HG03520 (cell line): Measurements from ENCODE around the gene PALD1.

Experiments used
- ATAC-seq: cut with Tn5 transposase; IDR thresholded peaks from one replicate; pipeline ENCODE4 v1.9.1; 2021; ENCODE audit warnings: mild to moderate bottlenecking, moderate library complexity; ENCODE audit not compliant: unreplicated experiment

PALD1 gene

GRCh38 chr10:70504521-70505358 lies 26.2 kb downstream of the PALD1 start:
- ATAC-seq = no peak

GRCh38 chr10:70505908-70506307 lies 27.3 kb downstream of the PALD1 start:
- no peak for ATAC-seq

- ATAC-seq = no peak
These were observed 29.4 kb downstream of the PALD1 start for GRCh38 chr10:70507966-70508365.

- no peak for ATAC-seq
These were observed 30.6 kb downstream of the PALD1 start for GRCh38 chr10:70508912-70509756.

- ATAC-seq = no peak
These were observed 31.2 kb downstream of the PALD1 start for GRCh38 chr10:70509757-70510147.

DNA sequence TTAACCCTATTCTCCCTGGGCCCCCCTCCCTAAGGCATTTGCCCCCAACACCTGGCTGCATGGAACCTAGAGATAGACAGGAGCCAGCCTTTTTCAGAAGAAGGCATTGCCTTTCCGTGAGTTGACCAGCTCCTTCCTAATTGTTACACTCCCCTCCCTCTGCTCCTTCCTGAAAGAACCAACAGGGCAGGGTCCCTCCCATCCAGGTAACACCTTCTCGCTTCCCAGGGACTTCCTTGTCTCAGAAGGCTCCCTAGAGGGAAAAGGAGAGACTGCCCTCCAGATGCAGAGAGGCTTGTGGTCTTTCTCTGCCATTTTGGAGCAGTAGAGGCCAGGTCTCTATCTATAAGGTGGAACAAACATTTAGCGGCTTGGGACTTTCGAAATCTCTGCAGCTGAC lies 31.9 kb downstream of the PALD1 start:
- ATAC-seq = no peak

GRCh38 chr10:70510904-70511303 lies 32.3 kb downstream of the PALD1 start:
- no peak for ATAC-seq

GRCh38 chr10:70512149-70512639 lies 33.6 kb downstream of the PALD1 start:
- no peak for ATAC-seq

DNA sequence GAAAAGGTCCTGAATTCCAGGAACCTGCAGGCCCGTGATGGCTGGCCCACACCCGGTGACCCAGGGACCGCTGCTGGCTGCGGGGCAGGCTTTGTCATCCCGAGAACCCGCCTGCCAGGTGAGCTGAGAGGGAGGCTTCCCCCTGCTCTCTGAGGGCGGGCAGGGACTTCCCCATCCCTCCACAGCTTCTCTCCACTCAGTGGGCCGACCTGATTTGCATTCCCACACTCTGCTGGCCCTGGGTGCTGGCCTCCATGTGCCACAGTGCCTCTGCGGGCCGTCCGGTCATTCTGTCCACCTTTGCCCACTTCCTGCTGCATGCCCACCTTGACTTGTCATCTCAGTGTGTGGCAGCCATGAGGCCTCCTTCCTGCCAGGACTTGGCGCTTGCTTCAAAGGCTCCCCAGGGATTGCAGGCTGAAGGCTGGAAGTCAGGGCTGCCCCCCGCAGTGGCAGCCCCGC lies 35.3 kb downstream of the PALD1 start:
- ATAC-seq = peak; percentile 95

- ATAC-seq = no peak
These were observed 36.0 kb downstream of the PALD1 start for GRCh38 chr10:70514591-70514990.

DNA sequence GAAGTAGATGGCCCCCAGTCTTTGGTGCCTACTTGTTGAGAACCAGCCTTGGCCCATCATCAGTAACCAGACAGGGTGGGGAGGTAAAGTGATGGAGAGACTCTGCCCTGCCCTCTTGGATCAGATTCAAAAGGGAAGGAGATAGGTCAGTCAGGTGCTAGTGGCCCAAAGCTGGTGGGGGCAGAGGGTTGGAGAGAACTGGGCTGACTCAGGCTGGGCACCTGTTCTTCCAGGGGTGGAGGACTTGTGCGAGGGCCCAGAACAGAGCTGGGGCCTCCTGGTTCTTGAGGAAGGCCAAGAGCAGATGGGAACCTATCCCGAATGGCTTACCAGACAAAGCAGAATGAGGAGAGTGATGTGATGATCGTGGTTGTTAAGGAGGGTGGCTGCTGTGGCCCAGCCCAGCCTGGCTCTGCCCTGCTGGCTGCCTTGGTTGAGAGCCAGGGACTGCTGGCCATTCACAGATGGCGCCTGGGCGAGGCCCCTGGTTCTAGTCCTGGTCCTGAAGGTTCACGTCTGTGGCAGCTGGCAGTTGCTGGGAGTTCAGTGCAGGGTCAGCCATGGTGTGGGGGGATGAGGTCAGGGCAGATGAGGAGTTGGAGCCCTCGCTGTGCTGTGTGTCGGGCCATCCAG lies 36.6 kb downstream of the PALD1 start:
- ATAC-seq = no peak

GRCh38 chr10:70518695-70519094 lies 40.1 kb downstream of the PALD1 start:
- ATAC-seq = no peak

DNA sequence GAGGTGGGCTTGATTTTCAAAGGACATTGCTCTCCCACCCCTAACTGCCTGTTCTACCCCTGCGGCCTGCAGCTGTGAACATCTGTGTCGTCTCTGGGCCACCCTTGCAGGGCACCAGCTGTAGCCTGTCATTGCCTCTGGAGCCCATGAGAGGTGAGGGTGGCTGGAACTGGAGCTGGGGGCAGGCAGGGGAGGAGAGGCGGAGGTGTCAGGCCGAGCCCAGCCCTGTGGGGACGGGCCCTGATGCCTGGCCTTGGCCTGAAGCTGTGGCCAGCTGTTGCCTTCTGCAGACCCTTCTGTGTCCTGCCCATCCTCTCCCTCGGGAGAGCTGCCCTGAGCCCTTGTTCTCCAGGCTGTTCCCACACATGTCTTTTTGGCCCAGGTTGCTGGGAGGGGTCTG lies 44.5 kb downstream of the PALD1 start:
- ATAC-seq = no peak

- no peak for ATAC-seq
These were observed 45.0 kb downstream of the PALD1 start for GRCh38 chr10:70523549-70523948.

DNA sequence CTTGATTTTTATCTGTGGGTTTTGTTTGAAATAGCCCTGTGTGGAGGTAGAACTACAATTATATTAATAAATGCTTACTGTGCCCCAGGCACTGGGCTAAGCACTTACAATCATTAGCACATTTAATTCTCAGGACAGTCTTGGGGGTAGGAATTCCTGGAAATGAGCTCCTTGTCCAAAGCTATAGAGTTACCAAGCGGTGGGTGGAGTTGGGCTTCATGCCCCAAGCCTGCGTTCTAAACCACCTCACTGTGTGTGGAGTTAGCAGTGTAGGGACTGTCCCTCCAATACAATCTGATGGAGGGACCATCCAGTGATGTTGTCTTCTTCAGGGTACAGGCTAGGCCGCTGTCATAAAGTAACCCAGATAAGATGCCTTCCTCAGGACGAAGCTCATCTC lies 49.7 kb downstream of the PALD1 start:
- ATAC-seq = no peak

DNA sequence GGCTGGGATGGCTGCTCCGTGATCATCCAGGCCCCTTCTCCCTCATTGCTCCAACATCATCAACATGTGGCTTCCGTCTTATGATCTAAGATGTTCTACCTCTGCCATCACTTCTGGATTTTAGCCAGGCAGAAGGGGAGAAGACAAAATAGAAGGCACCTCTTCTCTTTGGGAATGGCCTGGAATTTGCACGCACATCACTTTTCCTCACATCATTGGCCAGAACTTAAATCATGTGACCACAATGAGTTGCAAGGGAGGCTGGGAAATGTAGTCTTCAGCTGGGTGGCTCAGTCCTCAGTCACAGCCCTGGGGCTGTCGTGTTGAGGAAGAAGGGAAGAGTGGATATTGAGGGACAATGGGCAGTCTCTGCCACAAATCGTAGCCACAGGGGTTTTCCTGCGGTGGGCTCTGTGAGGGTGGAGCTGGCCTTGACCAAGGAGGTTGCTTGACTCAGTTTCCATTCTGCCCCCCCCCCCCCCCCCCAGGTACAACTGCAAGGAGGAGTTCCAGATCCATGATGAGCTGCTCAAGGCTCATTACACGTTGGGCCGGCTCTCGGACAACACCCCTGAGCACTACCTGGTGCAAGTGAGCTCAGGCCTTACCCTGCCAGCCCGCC lies 50.3 kb downstream of the PALD1 start:
- no peak for ATAC-seq

DNA sequence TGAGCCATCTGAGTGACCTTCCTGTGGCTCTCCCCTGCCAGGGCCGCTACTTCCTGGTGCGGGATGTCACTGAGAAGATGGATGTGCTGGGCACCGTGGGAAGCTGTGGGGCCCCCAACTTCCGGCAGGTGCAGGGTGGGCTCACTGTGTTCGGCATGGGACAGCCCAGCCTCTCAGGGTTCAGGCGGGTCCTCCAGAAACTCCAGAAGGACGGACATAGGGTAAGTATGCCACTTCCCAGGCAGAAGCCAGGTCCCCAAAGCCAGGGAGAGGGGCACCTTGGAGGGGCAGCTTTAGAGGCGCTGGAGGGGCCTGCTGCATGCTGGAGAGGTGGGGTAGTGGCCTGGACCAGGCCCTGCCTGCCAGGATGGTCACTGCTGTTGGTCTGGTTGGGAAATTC lies 51.3 kb downstream of the PALD1 start:
- no peak for ATAC-seq

DNA sequence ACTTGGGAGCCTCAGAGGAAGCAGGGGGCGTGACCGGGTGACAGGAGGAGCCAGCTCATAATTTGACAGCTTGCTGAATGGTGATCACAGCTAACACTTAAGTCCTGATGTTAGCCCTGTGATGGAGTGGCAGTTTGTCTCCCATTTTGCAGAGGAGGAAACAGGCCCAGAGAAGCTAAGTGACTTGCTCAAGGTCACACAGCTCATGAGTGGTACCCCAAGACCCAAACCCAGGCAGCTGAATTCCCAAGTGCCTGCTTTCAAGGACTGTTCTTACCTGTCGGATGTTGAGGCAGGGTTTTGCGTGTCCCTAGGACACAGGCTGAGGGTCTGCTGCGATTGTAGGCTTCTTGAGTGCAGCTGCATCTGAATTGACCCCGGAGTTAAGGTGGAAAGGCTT lies 51.7 kb downstream of the PALD1 start:
- no peak for ATAC-seq

DNA sequence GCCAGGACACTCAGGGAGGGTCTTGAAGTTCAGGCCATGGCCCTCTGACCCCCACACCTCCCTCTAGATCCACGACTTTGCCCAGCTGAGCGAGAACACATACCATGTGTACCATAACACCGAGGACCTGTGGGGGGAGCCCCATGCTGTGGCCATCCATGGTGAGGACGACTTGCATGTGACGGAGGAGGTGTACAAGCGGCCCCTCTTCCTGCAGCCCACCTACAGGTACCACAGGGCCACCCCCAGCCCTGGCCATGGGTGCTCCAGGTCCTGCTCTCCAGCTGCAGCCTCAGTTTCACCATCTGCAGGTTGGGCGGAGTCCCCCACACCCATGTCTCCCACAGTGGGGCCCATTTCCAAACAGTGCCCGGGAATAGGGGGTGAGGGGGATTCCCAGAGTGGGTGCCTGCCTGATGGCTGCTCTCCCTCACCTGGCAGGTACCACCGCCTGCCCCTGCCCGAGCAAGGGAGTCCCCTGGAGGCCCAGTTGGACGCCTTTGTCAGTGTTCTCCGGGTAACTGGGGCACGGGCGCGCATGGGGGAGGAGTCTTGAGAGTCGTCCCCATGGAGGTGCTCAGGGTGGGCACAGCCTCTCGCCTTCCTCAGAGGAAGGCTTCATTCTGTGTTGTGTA lies 54.1 kb downstream of the PALD1 start:
- ATAC-seq = no peak

DNA sequence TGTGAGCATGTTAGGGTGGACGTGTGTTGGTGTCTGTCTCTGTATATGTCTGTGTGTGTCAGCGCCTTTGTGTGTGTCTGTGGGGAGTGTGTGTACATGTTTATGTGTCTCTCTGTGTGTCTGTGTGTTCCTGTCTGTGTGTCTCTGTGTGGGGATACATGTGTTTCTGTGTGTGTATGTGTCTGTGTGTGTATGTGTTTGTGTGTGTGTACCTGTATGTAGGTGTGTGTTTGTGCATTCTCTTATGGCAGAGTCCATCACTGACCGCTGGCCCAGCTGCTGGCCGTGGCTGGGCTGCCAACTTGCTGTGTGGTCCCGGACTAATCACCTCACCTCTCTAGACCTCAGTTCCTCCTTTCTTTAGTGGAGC lies 54.6 kb downstream of the PALD1 start:
- ATAC-seq = no peak

DNA sequence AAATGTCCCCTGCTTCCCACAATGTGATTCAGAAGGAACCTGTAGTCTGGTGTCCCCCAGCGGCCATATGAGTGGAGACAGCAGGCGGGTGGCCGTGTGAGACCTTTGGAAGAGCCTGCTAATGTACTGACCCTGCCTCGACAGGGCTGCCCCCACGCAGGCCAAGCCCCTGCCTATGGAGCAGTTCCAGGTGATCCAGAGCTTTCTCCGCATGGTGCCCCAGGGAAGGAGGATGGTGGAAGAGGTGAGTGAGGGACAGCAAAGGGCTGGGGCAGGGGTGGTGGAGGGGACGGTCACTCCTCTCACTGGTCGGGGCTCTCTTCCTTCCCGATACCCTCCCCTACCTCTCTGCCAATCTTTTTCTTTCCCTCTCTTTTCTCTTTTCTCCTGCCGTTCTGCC lies 55.7 kb downstream of the PALD1 start:
- ATAC-seq = no peak
